ENCODE measurements around the gene GOLGA6L25. TPM values are rescaled to one million over a fixed set of nuclear protein-coding genes. Genes with fewer than 3 reads are reported as not detected.

The GOLGA6L25 gene
- total and polyA plus RNA-seq, 2 experiments from 2014 or later: not detected

Other genes starting within 250 kb of the GOLGA6L25 start
- 53.0 and 64.4 TPM in 2 replicates for gene HERC2, start 231.4 kb upstream of the GOLGA6L25 start, total RNA-seq
- gene HERC2, start 231.4 kb upstream of the GOLGA6L25 start, polyA plus RNA-seq: 37.7 and 39.7 TPM in 2 replicates
- gene GOLGA6L24, start 195.5 kb upstream of the GOLGA6L25 start, total RNA-seq: not detected in 2 replicates
- not detected in 2 replicates for gene GOLGA6L24, start 195.5 kb upstream of the GOLGA6L25 start, polyA plus RNA-seq
- not detected in 2 replicates for gene GOLGA8F, start 174.9 kb upstream of the GOLGA6L25 start, total RNA-seq
- 0.12 TPM in 1 of 2 replicates, not detected in the other for gene GOLGA8F, start 174.9 kb upstream of the GOLGA6L25 start, polyA plus RNA-seq
- gene GOLGA8G, start 20.6 kb upstream of the GOLGA6L25 start, total RNA-seq: 0.15 TPM in 1 of 2 replicates, not detected in the other
- 0.12 TPM in 1 of 2 replicates, not detected in the other for gene GOLGA8G, start 20.6 kb upstream of the GOLGA6L25 start, polyA plus RNA-seq
- 0.36 TPM in 1 of 2 replicates, not detected in the other for gene GOLGA8M, start 158.9 kb downstream of the GOLGA6L25 start, total RNA-seq
- gene GOLGA8M, start 158.9 kb downstream of the GOLGA6L25 start, polyA plus RNA-seq: not detected in 2 replicates

Data from cardiac muscle cell (in vitro differentiated cells and primary cell).